ENCODE measurements around the gene IPO4.
A peak's percentile ranks its signal among the peaks of the same experiment; 100 is the strongest.

IPO4 gene

GRCh38 chr14:24141097-24141880, 47.3 kb downstream of the IPO4 start, which contains the start of gene EMC9:
TSS of gene EMC9 (minus strand) at chr14:24141591. CDS start at chr14:24141304, 287 bp downstream.
- peak within 1 kb of the TSS; percentile 94 for H3K27ac ChIP-seq
- TF ChIP-seq ZFX (IDR thresholded peaks at IDR 0.05; ENCODE audit: borderline replicate concordance): no peak
- TF ChIP-seq CTCF (IDR thresholded peaks at IDR 0.05): peak; percentile 48

GRCh38 chr14:24139272-24139934, 49.2 kb downstream of the IPO4 start:
- H3K27ac ChIP-seq: peak overlapping the region; percentile 94
- no peak for TF ChIP-seq CTCF (IDR thresholded peaks at IDR 0.05)
- no peak for TF ChIP-seq ZFX (IDR thresholded peaks at IDR 0.05; ENCODE audit: borderline replicate concordance)

GRCh38 chr14:24138396-24139271, 50.0 kb downstream of the IPO4 start:
- TF ChIP-seq ZFX (IDR thresholded peaks at IDR 0.05; ENCODE audit: borderline replicate concordance) (no peak), CTCF (IDR thresholded peaks at IDR 0.05) (no peak)
- H3K27ac ChIP-seq: peak overlapping the region; percentile 94

GRCh38 chr14:24137529-24138395, 50.9 kb downstream of the IPO4 start:
- H3K27ac ChIP-seq: peak overlapping the region; percentile 94

GRCh38 chr14:24136684-24137528, 51.7 kb downstream of the IPO4 start:
- peak overlapping the region; percentile 94 for H3K27ac ChIP-seq
- TF ChIP-seq ZFX (IDR thresholded peaks at IDR 0.05; ENCODE audit: borderline replicate concordance) (no peak), CTCF (IDR thresholded peaks at IDR 0.05) (no peak)

More at GRCh38 chr14:24137529-24138395, 50.9 kb downstream of the IPO4 start:
- TF ChIP-seq CTCF (IDR thresholded peaks at IDR 0.05) (no peak), ZFX (IDR thresholded peaks at IDR 0.05; ENCODE audit: borderline replicate concordance) (no peak)

Measured in 22Rv1 (cell line).